Activated CD4-positive, CD25-positive, alpha-beta regulatory T cell treated with anti-CD3 and anti-CD28 coated beads, Interleukin-2, amount 50 U/mL, for 16 hours (primary cell): ENCODE results near the gene SMAGP.
"Not testable (repeated sequence)": the region's sequence is repeated elsewhere in the genome, so short reads cannot be mapped to it uniquely, and the experiment has no call there.

Experiments used
- DNase-seq: peaks from one replicate; pipeline ENCODE4 v3.0.0-alpha.2; 2020; ENCODE audit warnings: low read depth, low spot score

The SMAGP gene

DNA sequence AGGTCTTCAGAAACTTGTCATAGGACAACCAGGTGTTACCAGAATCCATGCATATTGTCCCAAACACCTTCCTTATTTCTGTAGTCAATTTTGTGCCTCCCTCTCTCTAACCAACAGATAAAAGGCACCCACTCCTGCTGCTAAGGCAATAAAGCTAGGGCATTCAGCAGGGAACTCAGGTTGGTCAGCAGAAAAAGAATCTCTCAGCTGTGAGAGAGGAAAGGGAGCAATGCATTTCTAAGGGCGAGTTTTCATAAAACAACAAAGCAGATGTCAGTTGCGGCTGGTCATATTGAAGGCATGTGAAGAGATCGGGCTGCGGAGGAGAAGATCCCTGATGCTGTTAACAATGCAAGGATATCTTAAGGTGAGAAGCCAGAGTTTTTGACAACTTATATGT lies 45.0 kb downstream of the SMAGP start:
- no peak for DNase-seq

DNA sequence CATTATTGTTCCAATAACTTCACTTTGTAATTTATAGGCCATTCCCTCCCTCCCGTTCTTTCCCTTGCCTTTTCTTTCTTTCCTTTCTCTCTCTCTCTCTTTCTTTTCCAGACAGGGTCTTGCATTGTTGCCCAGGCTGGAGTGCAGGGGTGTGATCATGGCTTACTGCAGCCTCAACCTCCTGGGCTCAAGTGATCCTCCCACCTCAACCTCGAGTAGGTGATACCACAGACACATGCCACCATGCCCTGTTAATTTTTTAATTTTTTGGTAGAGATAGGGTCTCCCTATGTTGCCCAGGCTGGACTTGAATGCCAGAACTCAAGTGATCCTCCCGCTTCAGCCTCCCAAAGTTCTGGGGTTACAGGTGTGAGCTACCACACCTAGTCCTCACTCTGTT lies 45.6 kb downstream of the SMAGP start:
- DNase-seq: no peak

DNA sequence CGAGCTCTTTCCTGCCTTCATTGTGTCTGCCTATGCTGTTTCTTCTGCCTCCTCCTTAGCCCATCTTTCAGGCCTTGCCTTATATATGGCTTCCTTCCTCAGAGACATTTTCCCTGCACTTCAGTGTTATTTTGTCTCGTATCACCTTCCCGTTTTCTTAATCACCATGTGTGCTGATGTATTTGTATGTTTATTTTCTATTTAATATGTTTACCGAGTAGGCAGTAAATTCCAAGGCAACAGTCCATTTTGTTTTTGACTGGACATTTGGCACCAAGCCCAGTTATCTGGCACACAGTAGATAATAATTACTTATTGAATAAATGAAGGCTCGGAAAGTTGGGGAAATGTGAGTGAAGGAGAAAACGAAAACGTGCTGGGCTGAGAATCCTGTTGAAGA lies 47.8 kb downstream of the SMAGP start:
- DNase-seq: no peak

DNA sequence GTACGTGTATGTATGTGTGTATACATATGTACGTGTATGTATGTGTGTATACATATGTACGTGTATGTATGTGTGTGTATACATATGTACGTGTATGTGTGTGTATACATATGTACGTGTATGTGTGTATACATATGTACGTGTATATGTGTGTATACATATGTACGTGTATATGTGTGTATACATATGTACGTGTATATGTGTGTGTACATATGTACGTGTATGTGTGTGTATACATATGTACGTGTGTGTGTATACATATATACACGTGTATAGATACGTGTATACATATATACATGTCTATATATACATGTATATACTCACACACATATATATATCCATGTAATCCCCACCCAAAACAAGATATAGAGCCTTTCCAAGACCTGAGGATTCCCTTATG lies 50.4 kb downstream of the SMAGP start:
- not testable (repeated sequence) for DNase-seq

DNA sequence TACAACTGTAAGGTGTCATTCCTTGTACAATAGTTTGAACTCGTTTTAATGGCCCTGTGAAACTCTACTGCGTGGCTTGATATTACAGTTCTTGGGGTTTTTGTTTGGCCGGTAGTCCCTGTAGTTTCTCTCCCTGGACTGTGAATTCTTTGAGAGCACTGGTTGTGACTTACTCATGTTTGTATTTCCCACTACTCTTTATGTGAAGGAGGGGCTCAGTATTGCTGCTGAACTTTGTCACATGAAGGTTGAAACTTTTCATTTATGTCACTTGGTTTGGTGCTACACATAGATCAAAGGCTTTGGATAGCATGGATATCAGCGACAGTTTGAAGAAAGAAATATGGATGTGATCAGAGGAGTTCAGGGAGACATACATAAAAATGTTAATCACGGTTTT lies 50.9 kb downstream of the SMAGP start:
- no peak for DNase-seq

DNA sequence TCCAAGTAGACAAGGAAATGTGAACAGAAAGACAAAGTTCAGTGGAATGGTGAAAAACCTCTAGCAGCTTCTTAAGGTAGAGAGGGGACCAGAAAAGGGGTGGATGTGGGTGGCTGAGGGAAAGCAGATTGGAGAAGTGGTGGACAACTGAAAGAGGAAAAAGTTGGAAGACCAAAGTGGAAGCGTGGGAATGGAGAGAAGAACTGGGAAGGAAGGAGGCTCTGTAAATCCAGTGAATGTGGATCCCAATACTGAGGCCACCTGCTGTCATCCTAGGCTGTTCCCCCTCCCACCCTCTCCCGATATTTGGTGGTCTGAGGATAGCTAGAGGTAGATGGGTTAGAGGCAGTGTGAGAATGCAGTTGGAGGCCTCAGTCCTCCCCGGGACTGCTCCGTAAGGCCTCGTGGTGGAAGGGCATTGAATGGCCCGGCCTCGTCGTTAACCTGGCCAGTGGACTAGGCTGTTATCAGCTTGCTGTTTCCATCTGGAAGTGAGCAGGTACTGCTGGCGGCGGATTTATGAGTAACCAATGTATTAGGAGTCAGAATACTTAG lies 51.5 kb downstream of the SMAGP start:
- DNase-seq: no peak

DNA sequence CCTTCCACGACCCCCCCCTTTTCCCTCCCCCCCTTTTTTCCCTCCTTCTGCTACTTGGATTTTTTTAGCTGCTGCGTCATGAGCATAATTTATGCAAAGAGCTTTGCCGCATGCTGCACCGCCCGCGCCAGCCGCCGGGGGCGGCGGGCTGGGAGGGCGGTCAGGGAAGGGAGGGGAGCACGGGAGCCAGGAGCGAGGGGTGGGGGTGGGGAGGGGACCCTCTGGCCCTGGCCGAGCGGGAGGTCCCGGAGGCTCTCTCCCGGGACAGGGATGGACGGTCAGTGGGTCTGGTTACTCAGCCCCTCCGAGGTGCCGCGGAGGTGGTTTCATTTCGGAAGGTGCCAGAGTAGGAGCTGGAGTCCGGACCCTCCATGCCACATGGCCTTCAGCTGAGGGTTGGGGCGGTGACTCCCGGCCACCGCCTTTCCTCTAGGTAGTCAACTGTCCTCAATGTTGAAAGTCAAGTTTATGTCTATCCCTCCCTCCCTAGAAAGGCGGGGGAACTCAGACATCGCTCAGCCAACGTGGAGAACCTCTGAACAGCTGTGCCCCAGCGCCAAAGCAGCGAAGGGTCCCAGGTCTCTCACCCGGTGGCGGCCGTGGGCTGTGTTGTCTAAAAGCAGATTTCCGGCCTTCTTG lies 52.1 kb downstream of the SMAGP start, which contains the start of gene POU6F1:
Gene POU6F1 (minus strand): TSS at position 95 of the 639 bp plus-strand sequence. CDS start 11,226 bp downstream, outside the sequence.
- peak; percentile 37 for DNase-seq

DNA sequence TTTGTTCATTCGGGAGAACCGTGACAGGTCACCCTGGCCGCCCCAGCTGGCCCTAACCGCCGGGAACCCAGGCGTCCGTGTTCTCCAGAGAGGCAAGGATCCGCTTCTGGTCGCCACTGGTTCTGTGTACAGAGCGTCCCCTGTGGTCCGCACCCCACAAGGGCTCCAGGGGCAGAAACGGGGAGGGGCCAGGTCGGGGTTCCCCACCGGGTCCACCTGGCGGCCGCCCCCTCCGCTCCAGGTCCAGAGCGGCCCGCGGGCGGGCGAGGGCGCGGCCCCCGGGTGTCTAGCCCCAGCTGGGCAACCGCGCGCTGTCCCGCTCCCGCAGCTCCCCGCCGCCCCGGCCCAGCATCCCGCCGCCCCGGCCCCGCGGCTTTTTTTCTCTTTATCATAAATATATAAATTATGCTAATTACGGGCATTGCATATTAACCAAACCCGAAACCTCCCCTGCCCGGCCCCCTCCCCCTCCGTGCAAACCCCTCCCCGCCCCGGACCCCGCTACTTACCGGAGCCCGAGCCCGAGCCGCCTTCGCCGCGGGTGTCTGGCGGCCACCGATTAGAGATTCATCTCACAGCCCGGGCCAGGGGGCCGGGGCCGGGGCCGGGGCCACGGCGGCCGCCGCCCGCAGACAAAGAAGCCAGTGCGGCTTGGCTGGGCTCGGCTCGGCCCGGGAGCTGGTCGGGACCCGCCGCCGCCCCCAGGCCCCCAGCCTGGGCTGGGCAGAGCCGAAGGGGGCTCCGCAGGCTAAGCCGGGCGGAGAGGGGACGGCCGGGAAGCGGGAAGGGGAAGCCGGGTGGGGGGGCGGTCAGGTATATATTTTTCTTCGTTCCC lies 52.9 kb downstream of the SMAGP start:
- DNase-seq: peak; percentile 6

DNA sequence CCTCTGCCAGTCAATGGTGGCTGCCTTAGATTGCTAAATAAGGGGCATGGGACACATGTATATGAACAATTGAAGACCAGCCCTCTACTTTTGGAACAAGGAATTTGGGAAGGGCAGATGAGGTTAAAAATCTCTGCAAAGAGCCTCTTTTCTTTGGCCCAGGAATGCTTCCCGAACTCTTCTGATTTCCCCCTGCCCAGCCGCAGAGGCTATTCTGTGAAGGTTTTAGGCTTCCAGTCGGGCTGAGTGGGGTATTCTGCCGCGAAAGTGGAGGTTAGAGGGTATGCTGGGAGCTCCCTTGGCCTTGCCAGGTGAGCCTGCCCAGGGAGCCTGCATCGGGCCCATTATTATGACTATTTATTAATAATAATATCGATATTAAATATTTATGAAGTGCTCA lies 53.6 kb downstream of the SMAGP start:
- no peak for DNase-seq

DNA sequence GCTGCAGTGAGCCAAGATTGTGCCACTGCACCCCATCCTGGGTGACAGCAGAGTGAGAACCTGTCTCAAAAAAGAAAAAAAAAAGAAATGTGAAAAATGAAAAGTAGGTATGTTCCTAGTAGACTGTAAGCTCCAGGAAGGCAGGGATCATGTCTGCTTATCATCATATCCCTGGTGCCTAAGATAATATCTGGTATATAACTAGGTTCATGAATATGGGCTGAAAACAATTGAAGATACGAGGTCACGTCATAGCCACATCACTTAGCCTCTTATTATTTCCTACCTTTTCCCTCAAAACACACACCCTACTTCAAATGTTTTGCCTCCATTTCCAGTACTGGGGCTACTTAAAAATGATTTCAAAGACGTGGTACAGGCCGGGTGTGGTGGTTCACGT lies 55.3 kb downstream of the SMAGP start:
- DNase-seq: no peak

DNA sequence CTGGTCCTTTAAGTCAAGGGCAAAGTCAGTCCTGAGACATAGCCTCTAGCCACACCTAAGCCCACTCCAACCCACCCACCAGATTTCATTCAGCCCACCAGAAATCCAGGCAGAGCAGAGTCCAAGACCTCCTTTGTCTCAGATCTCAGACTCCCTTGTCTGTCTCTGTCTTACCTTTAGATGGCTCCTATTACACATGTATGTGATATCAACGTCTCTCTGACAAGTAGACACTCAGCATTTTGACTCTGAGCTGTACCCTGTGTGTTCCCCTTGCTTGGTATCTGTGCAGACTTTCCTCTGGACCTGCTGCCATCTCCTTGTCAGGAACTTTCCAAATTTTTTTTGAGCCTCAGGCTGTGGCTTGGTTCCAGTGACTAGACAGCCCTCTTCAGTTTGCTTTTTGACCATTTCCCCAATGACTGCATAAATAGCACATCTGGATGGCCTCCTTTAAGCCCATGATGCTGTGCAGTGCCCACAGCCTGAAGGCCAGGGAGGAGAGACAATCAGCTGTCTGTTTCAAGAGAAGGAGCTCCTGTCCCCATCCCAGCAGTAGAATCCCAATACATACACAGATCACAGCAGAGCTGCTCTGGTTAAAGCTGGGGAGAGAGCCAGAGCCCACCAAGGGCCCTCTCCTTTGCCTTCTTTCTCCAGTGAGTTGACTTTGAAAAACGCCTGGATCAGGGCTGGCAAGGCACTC lies 59.4 kb downstream of the SMAGP start:
- DNase-seq: no peak

DNA sequence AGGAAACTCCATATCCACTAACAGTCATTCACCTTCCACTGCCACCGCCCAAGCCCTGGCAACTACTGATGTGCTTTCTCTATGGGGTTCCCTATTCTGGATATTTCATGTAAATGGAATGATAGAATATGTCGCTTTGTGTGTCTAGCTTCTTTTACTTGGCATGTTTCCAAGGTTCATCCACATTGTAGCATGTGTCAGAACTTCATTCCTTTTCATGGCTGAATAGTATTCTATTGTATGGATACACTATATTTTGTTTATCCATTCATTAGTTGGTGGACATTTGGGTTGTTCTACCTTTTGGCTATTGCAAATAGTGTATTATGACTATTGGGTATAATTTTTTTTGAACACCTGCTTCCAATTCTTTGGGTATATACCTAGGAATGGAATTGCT lies 61.0 kb downstream of the SMAGP start:
- no peak for DNase-seq

DNA sequence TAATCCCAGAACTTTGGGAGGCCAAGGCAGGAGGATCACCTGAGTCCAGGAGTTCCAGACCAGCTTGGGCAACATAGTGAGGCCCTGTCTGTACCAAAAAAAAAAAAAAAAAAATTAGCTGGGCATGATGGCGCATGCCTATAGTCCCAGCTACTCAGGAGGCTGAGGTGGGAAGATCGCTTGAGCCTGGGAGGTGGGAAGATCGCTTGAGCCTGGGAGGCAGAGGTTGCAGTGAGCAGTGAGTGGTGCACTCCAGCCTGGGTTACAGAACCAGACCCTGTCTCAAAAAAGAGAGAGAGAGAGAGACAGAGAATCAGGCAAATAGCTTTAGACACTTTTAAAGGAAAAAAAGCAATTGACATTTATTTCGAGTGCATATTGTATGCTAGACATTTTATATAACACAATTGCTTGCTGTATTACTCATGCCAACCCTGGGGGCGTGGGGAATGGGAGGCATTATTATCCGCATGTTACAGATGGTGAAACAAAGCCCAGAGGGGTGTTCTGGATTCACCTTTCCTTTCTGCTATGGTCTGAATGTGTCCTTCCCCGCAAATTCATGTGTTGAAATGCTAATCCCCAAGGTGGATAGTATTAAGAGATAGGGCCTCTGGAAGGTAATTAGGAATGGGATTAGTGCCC lies 62.1 kb downstream of the SMAGP start:
- DNase-seq: no peak

DNA sequence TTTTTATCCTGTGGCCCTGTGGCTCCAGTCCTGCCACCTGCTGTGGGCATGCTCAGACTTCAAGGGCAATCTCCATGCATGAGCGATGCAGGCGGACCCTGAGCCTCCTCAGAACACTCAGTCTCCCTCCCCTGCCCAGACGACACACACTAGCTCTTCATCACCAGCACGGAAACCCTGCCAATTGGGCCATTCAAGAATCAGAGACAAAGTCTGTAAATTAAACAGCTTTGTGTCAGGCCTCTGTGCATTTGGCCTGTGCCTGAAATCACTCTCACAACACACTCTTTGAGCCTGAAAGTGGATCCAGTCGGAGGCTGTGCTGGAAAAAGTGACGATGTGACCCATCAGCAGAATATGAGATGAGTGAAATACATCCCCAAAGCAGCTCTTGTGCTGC lies 64.9 kb downstream of the SMAGP start:
- no peak for DNase-seq

DNA sequence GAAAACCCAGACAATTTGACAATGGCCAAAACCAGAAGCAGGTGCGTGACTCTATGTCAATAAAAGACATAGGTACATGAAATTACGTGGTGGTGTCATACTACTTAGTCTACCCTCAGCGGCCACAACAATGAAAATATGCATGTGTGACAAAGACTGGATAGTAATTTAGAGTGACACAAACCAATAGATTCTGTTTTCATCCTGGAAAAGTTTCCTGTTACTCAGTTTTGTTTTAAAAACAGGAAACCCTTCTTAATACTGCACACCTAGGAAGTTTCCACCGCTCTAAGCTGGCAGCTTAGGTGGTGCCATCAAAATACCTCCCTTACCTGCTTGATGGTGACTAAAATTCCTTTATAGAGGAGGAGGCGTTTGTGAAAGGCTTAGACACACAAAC lies 67.5 kb downstream of the SMAGP start:
- no peak for DNase-seq

DNA sequence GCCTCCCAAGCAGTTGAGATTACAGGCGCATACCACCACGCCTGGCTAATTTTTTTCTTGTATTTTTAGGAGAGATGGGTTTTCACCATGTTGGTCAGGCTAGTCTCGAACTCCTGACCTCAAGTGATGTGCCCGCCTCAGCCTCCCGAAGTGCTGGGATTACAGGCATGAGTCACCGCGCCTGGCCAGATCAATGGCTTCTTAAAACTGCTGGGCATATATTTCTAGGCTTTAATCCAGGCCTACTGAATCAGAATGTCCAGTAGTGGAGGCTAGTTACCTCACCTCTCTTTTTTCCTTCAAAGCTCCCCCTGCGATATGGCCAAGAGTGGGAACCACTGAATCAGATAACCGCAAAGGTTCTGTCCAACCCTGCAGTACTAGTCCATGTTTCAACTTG lies 69.4 kb downstream of the SMAGP start:
- no peak for DNase-seq

DNA sequence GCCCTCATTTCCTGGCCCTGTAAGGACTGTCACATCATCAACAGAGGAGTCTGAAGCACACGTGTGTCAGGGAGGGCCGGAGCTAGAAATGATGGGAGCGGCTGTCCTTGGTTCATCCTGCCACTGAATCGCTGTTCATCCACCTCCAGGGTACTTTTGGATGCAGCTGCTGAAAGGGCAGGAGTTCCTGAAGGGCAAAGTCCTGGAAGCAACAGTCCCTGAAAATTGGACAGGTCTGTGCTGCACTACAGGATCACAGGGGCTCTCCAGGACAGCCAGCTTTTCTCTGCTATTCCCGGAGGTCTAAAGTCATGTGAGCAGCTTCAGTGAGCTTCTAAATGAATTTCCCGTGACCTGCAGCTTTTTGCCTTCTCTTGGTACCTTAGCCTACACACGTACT lies 70.1 kb downstream of the SMAGP start:
- no peak for DNase-seq

DNA sequence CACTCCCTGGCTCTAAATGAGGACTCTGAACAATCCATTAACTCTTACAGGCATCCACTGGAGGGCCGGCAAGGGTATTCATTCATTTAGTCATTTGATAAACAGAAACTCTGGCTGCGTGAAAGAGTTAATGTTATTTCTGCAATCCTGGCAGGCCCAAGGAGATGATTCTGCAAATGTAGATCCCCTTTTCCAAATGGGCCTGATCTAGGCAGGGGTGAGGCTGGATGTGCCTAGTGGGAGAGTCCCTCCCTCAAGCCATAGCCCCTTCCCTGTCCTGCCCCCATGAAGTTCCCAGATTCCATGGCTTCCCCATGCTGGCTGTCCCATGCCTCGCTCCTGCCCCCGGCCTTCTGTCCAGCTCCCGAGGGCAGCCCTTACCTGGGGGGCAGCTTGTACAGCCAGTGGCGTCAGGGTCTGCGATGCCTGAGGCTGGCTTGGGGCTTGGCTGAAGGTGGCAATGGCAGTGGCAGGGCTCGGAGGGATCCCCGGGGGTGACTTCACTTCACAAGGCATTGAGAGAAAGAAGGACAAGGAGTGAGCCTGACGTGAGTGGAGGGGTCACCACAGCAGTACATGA lies 70.8 kb downstream of the SMAGP start:
- DNase-seq: no peak

DNA sequence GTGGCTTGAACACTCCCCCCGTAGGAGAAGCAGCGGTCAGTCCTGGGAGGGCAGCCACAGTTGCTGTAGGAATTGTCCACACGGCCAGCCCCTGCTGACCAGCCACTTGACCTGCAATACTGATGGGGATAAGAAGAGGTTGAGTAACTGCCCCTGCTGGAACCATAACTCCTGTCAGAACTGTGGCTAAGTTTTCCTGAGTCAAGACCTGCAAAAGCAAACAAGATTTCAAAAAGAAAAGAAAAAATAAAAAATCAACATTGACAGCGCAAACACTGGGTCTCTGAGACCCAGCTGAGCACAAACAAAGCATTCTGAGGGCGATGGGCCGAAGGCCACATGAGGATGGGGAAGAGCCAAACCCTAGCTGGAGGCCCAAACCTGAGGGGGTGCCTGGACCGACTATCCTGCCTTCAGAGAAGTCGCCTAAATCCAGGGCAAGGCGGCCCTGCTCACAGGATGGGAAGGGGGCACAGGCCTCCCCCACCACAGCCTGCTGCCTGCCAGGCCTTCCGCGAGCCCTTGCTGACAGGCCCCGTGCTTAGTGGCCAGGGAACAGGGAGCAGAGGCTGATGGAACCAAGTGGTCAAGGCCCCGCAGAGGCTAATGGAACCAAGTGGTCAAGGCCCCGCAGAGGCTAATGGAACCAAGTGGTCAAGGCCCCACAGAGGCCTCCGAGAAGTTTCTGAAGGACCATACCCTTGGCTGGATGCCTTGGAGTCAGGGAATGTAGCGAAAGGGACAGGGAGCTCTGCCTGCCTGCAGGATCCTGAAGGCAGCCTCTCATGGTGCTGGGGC lies 71.4 kb downstream of the SMAGP start:
- no peak for DNase-seq

DNA sequence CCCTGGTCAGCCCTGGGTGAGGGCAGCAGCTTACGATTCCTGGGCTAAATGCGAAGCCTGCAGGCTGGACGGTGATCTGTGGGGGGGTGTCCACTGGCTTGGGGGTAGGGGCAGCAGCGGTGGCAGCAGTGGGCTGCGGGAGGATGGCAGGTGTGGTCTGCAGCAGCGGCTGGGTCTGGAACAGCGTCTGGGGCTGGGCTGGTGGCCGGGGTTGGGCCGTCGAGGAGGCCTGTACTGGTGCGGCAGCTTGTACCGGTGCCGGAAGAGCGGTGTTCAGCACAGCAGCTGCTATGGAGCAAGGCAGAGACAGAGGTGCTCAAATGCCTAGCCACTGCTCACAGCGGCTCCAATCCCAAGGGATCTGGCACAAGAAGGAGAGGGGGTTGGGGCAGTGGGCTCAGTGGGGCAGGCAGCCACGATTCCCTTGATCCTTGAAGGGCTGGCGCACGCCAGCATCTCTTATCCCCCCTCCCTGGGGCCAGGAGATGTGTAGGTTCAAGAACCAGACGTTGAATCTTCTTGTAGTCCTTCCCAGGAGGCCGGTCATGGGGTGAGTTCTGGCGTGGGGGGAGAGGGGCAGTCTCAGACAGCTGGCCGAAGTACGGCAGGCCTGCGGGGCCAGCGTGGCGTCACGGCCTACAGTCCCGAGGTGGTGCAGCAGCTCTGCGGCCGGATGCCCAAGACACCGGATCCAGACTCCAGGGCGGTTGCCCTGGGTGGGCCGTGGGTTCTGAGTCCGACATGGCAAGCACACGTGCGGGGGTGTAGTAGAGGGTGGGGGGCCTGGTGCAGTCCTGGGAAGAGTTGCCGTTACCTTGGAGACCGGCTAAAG lies 72.3 kb downstream of the SMAGP start:
- DNase-seq: no peak
